Stimulated activated CD8-positive, alpha-beta memory T cell treated with anti-CD3 and anti-CD28 coated beads, Interleukin-12 subunit alpha, Interleukin-12 subunit beta, amount 100 ng/mL, for 24 hours (primary cell): ENCODE data around the gene RETREG3.

Experiments used
- DNase-seq: peaks from one replicate; pipeline ENCODE4 v3.0.0-alpha.2; 2020; ENCODE audit errors: extremely low read depth

RETREG3 gene

GRCh38 chr17:42531455-42532354, 77.5 kb downstream of the RETREG3 start:
- no peak for DNase-seq

DNA sequence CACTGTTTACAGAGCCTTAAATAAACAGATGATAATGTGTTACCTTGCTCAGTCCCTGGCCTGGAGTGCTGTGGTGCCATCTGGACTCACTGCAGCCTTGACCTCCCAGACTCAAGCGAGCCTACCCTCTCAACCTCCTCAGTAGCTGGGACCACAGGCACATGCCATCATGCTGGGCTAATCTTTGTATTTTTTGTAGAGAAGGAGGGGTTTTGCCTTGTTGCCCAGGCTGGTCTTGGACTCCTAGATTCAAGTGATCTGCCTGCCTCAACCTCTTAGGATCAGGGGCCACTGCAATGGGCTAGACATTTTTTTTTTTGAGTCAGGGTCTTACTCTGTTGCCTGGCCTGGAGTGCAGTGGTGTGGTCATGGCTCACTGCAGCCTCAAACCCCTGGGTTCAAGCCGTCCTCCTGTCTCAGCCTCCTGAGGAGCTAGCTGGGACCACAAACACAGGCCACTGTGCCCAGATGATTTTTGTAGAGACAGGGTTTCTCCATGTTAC, 78.2 kb downstream of the RETREG3 start:
- no peak for DNase-seq
